Activated CD4-positive, alpha-beta T cell treated with anti-CD3 and anti-CD28 coated beads, Interleukin-2, amount 10 ng/mL, durations not matched to agents 24 days and 14 days (primary cell): ENCODE measurements around the gene IL4I1. TPM values are rescaled to one million over a fixed set of nuclear protein-coding genes. Genes with fewer than 3 reads are reported as not detected.

Source experiments
- DNase-seq: peaks from one replicate; pipeline ENCODE4 v3.0.0; 2022
- H3K27ac Mint-ChIP-seq: one replicate; pipeline ENCODE4 v1.8.0; 2022; ENCODE audit warnings: mild to moderate bottlenecking, mixed read lengths
- H3K27me3 Mint-ChIP-seq: one replicate; pipeline ENCODE4 v1.8.0; 2022; ENCODE audit warnings: mixed read lengths
- H3K36me3 Mint-ChIP-seq: one replicate; pipeline ENCODE4 v1.8.0; 2022; ENCODE audit warnings: low read depth, mild to moderate bottlenecking, mixed read lengths
- H3K4me1 Mint-ChIP-seq: one replicate; pipeline ENCODE4 v1.8.0; 2021; ENCODE audit warnings: mixed read lengths
- H3K4me3 Mint-ChIP-seq: one replicate; pipeline ENCODE4 v1.8.0; 2022; ENCODE audit warnings: mild to moderate bottlenecking, moderate library complexity, mixed read lengths
- H3K9me3 Mint-ChIP-seq: one replicate; pipeline ENCODE4 v1.8.0; 2021; ENCODE audit warnings: mixed read lengths
- intact Hi-C: fragments of 100-400 bp; cut with micrococcal nuclease; formaldehyde crosslinking; loops from one replicate; pipeline ENCODE4 v1.15.1; 2023
- total RNA-seq: library from RNA; stranded (reverse); gene quantifications from 2 replicates; pipeline ENCODE4 v1.2.3, GENCODE V29; 2022

Gene IL4I1
- total RNA-seq, 1 donor from 2014 or later = 41.4 TPM

DNA sequence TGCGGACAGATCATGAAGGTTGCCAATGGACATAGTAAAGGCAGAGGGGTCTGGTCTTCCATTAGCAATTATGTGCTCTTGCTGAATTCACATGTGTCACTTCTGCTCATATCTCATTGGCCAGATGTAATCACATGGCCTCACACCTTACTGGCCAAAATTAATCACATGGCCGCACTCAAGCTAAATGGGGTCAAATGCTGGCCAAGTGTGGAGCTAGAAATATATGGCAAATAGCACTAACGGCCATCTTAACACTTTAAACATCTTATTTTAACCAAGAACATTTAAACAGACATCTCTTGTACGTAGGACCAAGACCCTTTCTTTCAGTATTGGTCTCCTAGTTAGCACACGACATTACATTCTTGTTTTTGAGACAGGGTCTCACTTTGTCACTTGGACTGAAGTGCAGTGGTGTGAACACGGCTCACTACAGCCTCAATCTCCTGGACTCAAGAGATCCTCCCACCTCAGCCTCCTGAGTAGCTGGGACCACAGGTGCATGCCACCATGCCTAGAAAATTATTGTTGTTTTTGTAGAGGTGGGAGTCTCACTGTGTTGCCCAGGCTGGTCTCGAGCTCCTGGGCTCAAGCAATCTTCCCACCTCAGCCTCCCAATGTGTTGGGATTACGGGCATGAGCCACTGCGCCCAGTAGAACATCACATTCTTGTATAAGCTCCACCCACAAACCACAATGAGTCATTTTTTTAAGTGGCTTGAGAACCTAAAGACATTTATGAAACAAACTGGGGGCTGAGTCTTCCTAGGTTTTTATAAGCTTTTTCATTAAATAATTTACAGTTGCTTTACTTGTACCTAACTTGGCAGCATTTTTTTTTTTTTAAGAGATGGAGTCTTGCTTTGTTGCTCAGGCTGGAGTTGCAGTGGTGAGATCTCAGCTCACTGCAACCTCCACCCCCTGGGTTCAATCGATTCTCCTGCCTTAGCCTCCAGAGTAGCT is 48.7 kb downstream of the IL4I1 start:
- Mint-ChIP-seq H3K4me1 (peaks cover 34% of the 10 kb centered on the region), H3K27ac (peak overlapping the region; percentile 58), H3K36me3 (peaks cover 18% of the 10 kb centered on the region), H3K27me3 (peaks cover 4% of the 10 kb centered on the region), H3K4me3 (peak overlapping the region; percentile 28), H3K9me3 (peaks cover 4% of the 10 kb centered on the region)
- peak; percentile 76 for DNase-seq
- intact Hi-C loops = loop anchor here (1.0 kb wide), 1 partner anchor 30 kb away; the partner anchor contains the start of gene MED25

DNA sequence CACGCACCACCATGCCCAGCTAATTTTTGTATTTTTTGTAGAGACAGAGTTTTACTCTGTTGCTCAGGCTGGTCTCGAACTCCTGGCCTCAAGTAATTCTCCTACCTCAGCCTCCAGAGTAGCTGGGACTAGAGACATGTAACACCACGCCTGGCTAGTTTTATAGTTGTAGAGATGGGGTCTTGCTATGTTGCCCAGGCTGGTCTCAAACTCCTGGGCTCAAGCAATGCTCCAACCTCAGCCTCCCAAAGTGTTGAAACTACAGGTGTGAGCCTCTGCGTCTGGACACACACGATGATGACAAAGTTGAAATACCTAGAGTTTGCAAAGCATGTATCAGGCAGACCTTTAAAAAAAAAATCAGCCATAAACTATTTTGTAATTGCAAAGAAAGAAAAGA is 50.3 kb downstream of the IL4I1 start:
- DNase-seq = no peak
- intact Hi-C loops = no loop called here
- Mint-ChIP-seq H3K36me3 (peaks cover 9% of the 10 kb centered on the region), H3K9me3 (peaks cover 4% of the 10 kb centered on the region), H3K4me3 (no peak overlapping the region), H3K27ac (no peak overlapping the region), H3K27me3 (peaks cover 4% of the 10 kb centered on the region), H3K4me1 (peaks cover 24% of the 10 kb centered on the region)

DNA sequence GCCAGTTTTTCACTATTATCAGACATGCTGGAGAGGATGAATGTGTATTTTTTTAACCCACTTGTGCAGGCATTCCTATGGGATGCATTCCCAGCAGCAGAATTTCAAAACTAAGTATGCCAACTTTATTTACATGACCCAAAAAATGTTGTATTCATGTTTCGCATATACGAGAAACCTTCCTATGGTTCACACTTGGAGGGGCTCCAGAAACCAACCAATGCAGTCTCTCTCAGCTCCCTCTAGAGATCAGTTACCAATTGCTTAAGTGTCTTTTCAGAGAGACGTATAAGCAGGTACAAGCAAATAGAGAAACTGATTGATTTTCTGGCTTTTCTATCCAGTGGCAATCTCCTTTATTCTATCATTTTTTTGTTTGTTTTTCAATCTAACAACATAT is 51.3 kb downstream of the IL4I1 start:
- no peak overlapping the region for H3K4me3 Mint-ChIP-seq
- peaks cover 4% of the 10 kb centered on the region for H3K9me3 Mint-ChIP-seq
- intact Hi-C loops = no loop called here
- DNase-seq = no peak
- no peak overlapping the region for H3K27ac Mint-ChIP-seq
- peaks cover 24% of the 10 kb centered on the region for H3K4me1 Mint-ChIP-seq
- H3K27me3 Mint-ChIP-seq = peaks cover 4% of the 10 kb centered on the region
- peaks cover 11% of the 10 kb centered on the region for H3K36me3 Mint-ChIP-seq

DNA sequence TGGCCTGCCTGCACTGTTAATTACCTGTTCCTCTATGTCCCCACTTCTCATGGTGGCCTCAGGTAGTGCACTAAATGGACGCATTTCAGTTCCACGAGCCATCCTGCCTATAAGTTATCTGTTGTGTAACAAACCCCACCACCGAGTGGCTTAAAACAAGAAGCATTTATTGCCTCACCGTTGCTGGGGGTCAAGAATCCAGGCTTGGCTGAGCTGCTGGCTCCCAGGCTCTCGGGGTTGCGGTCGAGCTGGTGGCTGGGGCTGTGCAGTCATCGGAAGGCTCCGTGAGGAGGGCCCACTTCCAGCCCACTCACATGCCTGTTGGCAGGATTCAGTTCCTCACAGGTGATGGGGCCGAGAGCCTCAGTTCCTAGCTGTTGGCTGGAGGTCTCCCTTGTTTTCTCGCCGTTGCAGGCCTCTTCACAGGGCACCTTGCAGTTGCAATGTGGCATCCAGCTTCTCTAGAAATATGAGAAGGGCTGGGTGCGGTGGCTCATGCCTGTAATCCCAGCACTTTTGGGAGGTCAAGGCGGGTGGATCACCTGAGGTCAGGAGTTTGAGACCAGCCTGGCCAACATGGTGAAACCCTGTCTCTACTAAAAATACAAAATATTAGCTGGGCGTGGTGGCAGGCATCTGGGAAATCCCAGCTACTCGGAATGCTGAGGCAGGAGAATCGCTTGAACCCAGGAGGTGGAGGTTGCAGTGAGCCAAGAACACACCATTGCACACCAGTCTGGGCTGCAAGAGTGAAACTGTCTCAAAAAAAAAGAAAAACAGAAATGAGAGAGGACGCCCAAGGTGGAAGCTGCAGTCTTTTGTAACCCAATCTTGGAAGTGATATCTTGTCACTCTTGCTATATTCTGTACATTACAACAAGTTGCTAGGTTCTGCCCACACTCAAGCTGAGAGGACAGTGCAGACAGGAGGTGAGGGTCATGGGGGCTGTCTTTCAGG is 52.3 kb downstream of the IL4I1 start:
- intact Hi-C loops = no loop called here
- Mint-ChIP-seq H3K36me3 (peaks cover 7% of the 10 kb centered on the region), H3K27ac (no peak overlapping the region), H3K4me3 (no peak overlapping the region), H3K9me3 (peaks cover 4% of the 10 kb centered on the region), H3K4me1 (peaks cover 17% of the 10 kb centered on the region), H3K27me3 (peaks cover 4% of the 10 kb centered on the region)
- no peak for DNase-seq

DNA sequence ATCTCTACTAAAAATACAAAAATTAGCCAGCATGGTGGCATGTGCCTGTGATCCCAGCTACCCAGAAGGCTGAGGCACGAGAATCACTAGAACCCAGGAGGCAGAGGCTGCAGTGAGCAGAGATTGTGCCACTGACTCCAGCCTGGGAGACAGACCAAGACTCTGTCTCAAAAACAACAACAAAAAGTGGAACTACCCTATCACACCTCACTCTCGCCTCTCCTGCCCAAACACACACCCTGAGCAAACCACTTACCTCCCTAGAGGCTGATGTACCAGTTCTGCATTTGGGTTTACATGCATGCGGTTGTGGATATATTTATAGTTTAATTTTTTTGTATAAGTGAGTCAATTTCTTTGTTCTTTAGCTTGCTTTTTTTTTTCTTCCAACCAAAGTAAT is 53.4 kb downstream of the IL4I1 start:
- Mint-ChIP-seq H3K9me3 (no peaks in the 10 kb centered on the region), H3K27me3 (peaks cover 4% of the 10 kb centered on the region), H3K4me3 (no peak overlapping the region), H3K4me1 (peaks cover 7% of the 10 kb centered on the region), H3K27ac (no peak overlapping the region), H3K36me3 (peaks cover 10% of the 10 kb centered on the region)
- intact Hi-C loops = no loop called here
- DNase-seq = no peak

DNA sequence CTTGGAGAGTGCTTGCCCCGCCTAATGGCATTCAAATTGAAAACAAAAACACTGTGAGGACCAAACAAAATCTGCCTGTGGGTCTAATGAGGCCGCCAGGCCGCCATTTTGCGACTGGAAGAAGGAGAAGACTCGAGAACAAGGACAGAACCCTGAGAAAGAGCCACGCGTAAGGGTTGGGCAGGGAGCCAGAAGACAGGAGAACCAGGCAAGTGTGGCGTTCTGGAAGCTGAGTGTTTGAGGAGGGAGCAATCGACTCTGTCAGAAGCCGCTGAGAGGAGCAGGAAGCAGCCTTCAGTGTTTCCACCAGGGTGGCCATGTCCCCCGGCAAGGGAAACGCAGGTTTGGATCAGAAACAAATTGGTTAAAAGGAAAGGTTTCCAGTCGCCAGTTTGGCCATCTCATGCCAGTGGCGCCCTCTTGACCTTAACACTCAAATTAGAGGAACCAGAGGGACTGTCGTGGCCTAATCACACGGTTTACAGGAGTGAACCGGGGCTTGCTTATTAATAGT is 55.9 kb downstream of the IL4I1 start:
- no peak for DNase-seq
- no peaks in the 10 kb centered on the region for H3K9me3 Mint-ChIP-seq
- H3K4me3 Mint-ChIP-seq = no peak overlapping the region
- intact Hi-C loops = no loop called here
- H3K27ac Mint-ChIP-seq = no peak overlapping the region
- peaks cover 16% of the 10 kb centered on the region for H3K36me3 Mint-ChIP-seq
- H3K27me3 Mint-ChIP-seq = no peaks in the 10 kb centered on the region
- H3K4me1 Mint-ChIP-seq = no peaks in the 10 kb centered on the region

DNA sequence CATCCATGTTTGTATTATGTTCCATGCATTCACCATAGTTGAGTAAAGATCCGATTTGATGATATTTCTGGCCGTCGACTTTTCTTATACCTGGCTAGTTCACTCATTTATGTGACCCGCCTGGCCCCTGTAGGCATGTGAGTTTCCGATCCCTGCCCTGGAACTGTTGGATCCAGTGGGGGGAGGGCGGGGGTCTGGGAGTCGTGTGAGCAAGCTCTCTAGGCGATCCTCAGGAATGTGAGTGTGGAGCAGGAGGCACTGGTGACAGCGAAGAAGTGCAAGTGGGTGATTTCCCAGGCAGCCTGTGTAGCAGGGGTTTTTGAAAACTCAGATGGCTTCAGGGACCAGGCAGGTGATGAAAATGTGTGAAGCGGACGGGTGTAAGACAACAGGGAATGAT is 56.4 kb downstream of the IL4I1 start:
- Mint-ChIP-seq H3K27ac (no peak overlapping the region), H3K27me3 (no peaks in the 10 kb centered on the region), H3K36me3 (peaks cover 16% of the 10 kb centered on the region), H3K4me3 (no peak overlapping the region), H3K4me1 (no peaks in the 10 kb centered on the region), H3K9me3 (no peaks in the 10 kb centered on the region)
- intact Hi-C loops = no loop called here
- DNase-seq = no peak

DNA sequence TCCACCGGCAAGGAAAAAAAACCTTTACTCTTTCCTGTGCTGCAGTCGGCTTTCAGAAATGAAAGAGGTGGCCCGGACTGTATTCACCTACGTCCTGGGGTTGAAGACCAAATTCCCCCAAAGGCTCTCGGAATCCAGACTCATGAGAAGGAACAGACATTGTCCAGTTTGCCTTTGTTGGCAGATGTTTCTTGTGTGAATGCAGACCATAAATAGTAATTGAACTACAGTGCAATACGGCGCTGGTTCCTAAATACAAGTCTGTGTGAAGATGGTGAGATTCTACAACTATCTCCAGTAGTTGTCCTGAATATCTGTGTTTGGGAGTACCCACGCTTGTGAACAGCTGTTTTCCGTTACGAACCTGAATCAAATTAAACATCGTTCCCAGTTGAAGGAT is 57.0 kb downstream of the IL4I1 start:
- Mint-ChIP-seq H3K36me3 (peaks cover 22% of the 10 kb centered on the region), H3K27me3 (no peaks in the 10 kb centered on the region), H3K9me3 (no peaks in the 10 kb centered on the region), H3K4me1 (no peaks in the 10 kb centered on the region), H3K4me3 (no peak overlapping the region), H3K27ac (no peak overlapping the region)
- intact Hi-C loops = no loop called here
- DNase-seq = no peak

Other genes with a start within 250 kb of the IL4I1 start
- 146 and 151 TPM in 2 replicates for gene IRF3, start 231.0 kb downstream of the IL4I1 start, total RNA-seq
- gene BCL2L12, start 231.0 kb downstream of the IL4I1 start, total RNA-seq = 69.3 and 72.0 TPM in 2 replicates
- 510 and 512 TPM in 2 replicates for gene PRMT1, start 219.6 kb downstream of the IL4I1 start, total RNA-seq
- 8.4 and 8.6 TPM in 2 replicates for gene ADM5, start 207.3 kb downstream of the IL4I1 start, total RNA-seq
- gene CPT1C, start 205.8 kb downstream of the IL4I1 start, total RNA-seq = 3.4 and 3.6 TPM in 2 replicates
- gene TSKS, start 133.6 kb downstream of the IL4I1 start, total RNA-seq = 0.92 and 1.6 TPM in 2 replicates
- 61.8 and 68.0 TPM in 2 replicates for gene AP2A1, start 129.9 kb downstream of the IL4I1 start, total RNA-seq
- gene FUZ, start 83.6 kb downstream of the IL4I1 start, total RNA-seq = 16.2 and 16.4 TPM in 2 replicates
- gene MED25, start 78.6 kb downstream of the IL4I1 start, total RNA-seq = 49.1 and 51.5 TPM in 2 replicates
- 121 and 124 TPM in 2 replicates for gene PTOV1, start 45.7 kb downstream of the IL4I1 start, total RNA-seq
- gene PNKP, start 29.3 kb downstream of the IL4I1 start, total RNA-seq = 123 and 124 TPM in 2 replicates
- 31.5 and 33.5 TPM in 2 replicates for gene AKT1S1, start 19.5 kb downstream of the IL4I1 start, total RNA-seq
- 36.5 and 36.8 TPM in 2 replicates for gene TBC1D17, start 19.2 kb downstream of the IL4I1 start, total RNA-seq
- 44.3 and 45.5 TPM in 2 replicates for gene ATF5, start 32.3 kb upstream of the IL4I1 start, total RNA-seq
- gene NUP62, start 32.6 kb upstream of the IL4I1 start, total RNA-seq = 217 and 232 TPM in 2 replicates
- not detected in 2 replicates for gene SIGLEC11, start 64.3 kb upstream of the IL4I1 start, total RNA-seq
- 66.1 and 70.0 TPM in 2 replicates for gene VRK3, start 128.5 kb upstream of the IL4I1 start, total RNA-seq
- 13.1 and 14.2 TPM in 2 replicates for gene ZNF473, start 129.1 kb upstream of the IL4I1 start, total RNA-seq